HG02970 (cell line): ENCODE results near the gene ZNF281.

Source experiments
- ATAC-seq: cut with Tn5 transposase; IDR thresholded peaks from one replicate; pipeline ENCODE4 v1.9.1; 2021; ENCODE audit warnings: mild to moderate bottlenecking, moderate library complexity, moderate number of reproducible peaks; ENCODE audit not compliant: unreplicated experiment, low FRiP score

The ZNF281 gene

GRCh38 chr1:200392625-200393185 lies 17.1 kb downstream of the ZNF281 start:
- ATAC-seq, result no peak

GRCh38 chr1:200391747-200392146 lies 18.1 kb downstream of the ZNF281 start:
- no peak for ATAC-seq

DNA sequence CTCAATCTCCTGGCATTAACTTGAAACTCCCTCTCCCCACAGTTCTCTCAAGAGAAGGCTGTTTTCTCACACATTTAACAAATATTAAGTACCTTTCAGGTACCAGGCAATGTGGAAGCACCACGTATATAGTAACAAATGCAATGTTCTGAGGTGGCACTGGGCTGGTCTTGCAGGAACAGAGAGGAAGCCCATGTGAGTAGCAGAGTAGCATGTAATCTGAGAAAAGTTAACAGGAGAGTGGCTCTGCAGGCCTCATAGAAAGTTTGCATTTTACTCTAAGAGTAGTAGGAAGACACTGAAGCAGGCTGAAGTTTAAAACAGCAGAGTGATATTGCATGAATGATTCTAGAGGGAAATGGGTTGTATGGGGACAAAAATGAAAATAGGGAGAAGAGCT lies 21.0 kb downstream of the ZNF281 start:
- ATAC-seq, result no peak

DNA sequence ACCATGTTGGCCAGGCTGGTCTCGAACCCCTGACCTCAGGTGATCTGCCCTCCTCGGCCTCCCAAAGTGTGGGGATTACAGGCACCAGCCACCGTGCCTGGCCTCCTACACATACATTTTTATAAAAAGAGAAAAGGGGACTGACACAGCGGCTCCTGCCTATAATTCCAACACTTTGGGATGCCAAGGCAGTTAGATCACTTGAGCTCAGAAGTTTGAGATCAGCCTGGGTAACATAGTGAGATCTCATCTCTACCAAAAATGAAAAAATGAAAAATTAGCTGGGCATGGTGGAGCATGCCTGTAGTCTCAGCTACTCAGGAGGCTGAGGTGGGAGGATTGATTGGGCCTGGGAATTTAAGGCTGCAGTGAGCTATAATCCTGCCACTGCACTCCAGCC lies 23.4 kb downstream of the ZNF281 start:
- no peak for ATAC-seq

DNA sequence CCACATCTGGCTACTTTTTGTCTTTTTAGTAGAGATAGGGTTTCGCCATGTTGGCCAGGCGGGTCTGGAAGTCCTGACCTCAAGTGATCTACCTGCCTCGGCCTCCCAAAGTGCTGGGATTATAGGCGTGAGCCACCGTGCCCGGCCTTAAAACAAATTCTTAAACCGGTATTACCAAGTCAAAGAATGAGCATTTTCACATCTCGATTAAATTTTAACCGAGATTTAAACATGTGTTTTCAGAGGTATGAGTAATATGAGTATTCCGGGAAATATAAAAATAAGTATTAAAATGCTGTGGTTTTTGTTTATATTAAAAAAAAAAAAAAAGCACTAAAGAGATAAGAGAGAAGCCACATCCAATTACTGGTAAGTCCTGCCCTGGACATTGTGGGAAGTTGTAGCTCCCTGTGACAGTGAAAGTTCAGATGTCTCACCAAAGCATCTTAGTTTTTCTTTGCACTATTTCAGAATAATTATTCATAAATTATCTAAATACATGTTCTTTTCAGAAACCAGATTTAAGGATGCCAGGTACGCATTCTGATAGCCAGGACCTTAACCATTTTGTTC lies 24.9 kb downstream of the ZNF281 start:
- ATAC-seq, result no peak

- no peak for ATAC-seq
These were observed 28.4 kb downstream of the ZNF281 start for GRCh38 chr1:200381256-200381984.

GRCh38 chr1:200380589-200381021 lies 29.2 kb downstream of the ZNF281 start:
- ATAC-seq, result peak; percentile 53

GRCh38 chr1:200379940-200380588 lies 29.8 kb downstream of the ZNF281 start:
- ATAC-seq, result no peak

DNA sequence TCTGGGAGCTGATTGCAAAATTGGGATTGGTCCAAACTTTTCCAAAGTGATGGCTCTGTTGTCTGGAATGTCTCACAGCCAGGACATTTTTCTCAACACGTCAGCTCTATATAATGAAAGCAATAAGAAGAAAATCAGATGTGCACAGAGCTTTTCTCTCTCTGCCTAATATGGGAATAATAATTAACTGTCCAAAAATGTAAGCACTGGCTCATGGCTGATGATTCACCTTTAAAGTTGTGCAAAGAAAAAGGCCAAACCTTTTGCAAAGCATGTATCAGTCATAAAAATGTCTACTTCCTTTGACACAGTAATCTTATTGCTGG lies 30.4 kb downstream of the ZNF281 start:
- no peak for ATAC-seq

DNA sequence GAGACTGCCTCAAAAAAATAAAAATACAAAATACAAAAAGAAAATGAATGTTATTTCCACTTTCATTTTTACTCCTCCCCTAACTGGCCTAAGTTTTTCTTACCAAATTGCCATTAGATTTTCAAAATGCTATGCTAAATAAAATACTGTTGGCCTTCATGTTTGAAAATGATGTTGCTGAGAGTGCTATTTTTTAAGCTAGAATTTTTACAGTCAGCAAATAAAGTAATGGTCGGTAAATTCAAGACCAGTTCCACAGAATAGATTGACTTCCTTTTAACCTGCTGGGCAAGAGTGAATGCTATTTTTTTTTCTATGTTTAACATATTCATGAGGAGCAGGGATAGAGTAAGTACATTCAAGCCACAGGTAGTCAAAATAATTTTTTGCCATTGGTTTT lies 31.7 kb downstream of the ZNF281 start:
- no peak for ATAC-seq

DNA sequence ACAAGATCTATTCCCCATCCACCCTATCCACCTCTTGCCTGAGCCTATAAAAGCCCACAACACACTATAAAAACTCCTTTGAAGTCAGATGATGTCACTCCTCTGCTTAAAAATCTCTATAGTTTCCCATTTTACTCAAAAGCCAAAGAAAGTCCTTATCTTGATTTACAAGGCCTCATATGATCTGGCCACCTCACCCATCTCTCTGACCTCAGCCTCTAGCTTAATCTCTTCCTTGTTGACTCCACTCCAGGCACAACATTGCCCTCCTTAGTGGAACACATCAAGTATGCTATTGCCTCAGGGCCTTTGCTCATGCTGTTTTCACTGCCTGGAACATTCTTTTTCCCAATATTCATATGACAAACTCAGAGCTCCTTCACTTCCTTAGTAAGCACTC lies 33.3 kb downstream of the ZNF281 start:
- ATAC-seq, result no peak

DNA sequence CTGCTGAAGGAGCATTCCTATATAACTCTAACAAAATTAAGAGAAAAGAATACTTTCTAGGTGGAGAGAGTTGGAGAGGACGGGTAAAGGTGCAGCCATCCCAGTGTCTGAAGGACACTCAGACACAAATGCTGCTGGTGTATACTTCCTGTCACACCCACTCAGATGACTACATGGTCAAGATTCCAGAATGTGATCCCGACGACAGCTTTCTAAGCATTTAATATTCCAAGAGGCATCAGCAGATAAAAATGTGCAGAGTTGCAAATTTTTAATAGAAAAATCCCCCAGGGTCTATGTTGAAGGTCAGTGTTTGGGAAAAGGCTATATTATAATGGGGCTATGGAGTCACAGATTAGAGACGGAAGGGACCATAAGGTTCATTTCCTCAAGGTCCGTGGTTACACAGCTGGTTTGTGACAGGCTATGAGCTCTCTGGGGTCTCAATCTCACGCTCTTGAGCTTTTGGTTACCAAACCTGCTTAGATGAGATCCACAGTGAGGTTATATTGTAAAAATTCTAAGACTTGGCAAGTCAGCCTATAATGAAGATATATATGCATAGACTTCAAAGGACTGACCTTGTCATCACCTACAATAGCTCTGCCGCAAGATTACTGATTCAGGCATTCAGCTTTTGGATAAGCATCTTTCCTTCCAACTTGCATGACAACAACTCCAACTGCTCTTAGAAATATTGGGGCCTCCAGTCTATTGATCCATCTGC lies 35.1 kb downstream of the ZNF281 start:
- no peak for ATAC-seq

- ATAC-seq, result no peak
These were observed 36.0 kb downstream of the ZNF281 start for GRCh38 chr1:200373811-200374231.

DNA sequence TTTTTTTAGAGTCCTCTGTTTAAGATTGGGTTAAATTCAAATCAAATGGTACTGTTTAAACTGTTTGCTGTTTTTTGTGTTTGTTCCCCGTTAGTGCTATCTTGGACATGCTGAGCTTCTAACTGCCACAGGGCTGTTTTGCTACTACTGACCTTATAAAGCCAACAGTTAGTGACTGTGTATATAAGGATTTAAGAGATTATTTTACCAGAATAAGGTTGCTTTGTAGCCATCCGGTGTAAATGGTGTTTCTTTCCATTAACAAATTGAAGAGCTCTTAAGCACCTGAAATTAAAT lies 37.0 kb downstream of the ZNF281 start:
- ATAC-seq, result no peak

DNA sequence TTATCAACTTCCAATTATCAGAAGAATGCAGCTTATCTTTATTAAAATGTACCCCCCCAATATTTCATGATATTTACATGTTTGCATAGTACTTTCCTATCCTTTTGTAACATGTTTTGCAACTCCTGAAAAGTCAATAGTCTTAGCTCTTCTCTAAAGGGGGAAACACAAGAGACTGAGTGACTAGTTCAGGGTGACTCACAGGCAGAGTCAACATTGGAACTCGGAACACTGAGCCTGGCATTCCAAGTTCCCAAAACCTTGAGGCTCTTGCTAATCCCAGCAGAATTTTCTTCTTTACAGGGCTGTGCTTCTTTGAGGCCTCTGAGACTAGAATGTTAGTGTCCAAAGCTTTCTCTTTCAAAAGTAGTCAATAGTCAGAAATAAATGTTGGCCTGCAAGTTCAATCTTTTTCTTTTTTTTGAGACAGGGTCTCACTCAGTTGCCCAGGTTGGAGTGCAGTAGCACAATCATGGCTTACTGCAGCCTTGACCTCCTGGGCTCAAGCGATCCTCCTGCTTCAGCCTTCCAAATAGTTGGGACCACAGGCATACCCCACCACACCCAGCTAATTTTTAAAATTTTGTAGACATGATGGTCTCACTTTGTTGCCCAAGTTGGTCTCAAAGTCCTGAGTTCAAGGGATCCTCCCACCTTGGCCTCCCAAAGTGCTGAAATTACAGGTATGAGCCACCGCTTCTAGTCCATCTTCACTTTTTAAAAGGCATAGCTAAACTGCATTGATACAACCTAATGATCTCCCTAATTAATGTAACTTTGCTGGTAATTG lies 37.5 kb downstream of the ZNF281 start:
- ATAC-seq, result no peak

- ATAC-seq, result no peak
These were observed 40.1 kb downstream of the ZNF281 start for GRCh38 chr1:200369706-200370105.

- no peak for ATAC-seq
These were observed 40.7 kb downstream of the ZNF281 start for GRCh38 chr1:200369131-200369530.

DNA sequence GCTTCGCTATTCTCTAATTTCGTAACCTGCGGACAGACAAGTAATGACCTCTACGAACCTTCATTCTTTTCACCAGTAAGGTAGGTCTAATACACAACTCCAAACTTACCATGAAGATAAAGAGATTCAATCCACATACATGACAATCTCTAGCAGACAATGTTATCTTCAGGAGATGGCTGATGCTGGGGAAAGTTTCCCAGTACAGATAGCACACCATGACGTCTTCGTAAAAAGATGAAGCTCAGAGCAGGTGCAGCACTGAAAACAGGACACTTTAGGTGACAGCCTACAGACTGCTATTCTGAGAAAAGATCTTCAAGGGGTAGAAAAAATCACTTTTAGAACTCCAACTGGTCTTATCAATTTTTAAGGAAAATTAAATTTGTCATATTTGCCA lies 41.3 kb downstream of the ZNF281 start:
- ATAC-seq, result no peak

DNA sequence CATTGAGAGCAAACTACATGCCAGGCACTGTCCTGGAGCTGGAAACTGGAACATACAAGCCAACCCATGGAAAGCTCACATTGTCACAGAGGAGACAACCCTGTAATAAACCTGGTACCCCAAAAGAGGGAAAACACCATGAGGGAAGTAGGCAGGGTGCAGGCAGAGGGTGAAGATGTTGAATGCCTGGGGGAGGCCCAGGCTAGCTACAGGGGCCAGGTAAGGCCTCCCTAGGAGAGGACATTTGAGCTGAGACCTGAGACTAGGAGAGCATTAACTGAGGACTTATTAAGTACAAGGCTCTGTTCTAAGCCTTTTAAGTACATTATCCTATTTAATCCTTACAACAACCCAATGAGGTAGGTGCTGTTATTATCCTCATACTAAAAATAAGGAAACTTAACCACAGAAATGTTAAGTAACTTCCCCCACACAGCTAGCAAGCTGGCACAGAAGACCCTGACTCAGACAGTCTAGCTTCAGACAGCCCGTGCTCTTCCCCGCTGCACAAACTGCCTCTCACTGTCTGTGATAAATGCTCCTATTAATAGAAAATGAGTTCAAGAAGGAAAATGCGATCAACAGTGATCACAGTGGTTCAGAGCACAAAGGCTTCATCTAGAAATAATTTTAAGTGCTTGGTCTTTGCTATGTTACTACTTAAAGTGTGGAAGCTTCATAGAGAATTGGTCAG lies 41.8 kb downstream of the ZNF281 start:
- no peak for ATAC-seq
